ENCODE results near the gene APOA4. TPM values are rescaled to one million over a fixed set of nuclear protein-coding genes. Genes with fewer than 3 reads are reported as not detected.

Gene APOA4
- total and polyA plus RNA-seq, 2 donors (not counting 1 experiment from before 2014, with no cell fraction given): not detected

DNA sequence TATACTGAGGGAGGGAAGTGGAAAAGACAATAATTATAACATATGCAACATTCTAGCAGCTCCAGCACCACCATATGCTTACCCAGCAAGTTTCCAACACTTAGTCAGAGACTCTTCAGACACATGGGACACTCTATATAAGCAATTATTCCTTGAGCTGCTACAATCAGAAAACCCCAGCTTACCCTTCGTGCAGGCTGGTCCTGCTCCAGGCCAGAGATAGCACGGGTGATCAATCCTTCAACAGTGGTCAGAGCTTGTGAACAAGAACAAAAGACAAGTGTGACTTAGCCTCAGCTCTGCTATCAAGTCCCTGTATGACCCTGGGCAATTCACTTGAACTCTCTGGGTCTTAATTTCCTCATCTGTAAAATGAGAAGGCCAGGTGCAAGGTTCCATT lies 36.8 kb downstream of the APOA4 start:
- Histone ChIP-seq H3K9ac (ENCODE audit: low read length) (no peak overlapping the region), H3K4me1 (ENCODE audit: control insufficient read depth in 2 of 2, insufficient read depth in 2 of 2, low read length in 2 of 2) (peaks cover 21 to 26% of the 10 kb centered on the region in 2 donors), H3K4me3 (ENCODE audit: control extremely low read depth in 1 of 5, extremely low read depth in 1 of 5, insufficient read depth in 1 of 5, low read depth in 2 of 5, low read length in 4 of 5) (no peak overlapping the region), H3K27ac (ENCODE audit: low read length in 2 of 2) (no peak overlapping the region), H3K36me3 (replicated peaks in 1 of 2; ENCODE audit: control extremely low read depth in 1 of 2, control insufficient read depth in 1 of 2, extremely low read depth in 1 of 2, insufficient read depth in 2 of 2, low read length in 1 of 2) (peaks cover 6 to 52% of the 10 kb centered on the region in 2 experiments), H2AFZ (ENCODE audit: insufficient read depth, low read depth, low read length, poor library complexity, severe bottlenecking) (no peak overlapping the region), H3K9me3 (ENCODE audit: control extremely low read depth in 1 of 3, control insufficient read depth in 2 of 3, insufficient read depth in 1 of 3, low read length in 2 of 3) (no peaks in the 10 kb centered on the region), H3K27me3 (replicated peaks in 1 of 4; ENCODE audit: control extremely low read depth in 1 of 4, control insufficient read depth in 3 of 4, insufficient read depth in 4 of 4, low read length in 3 of 4) (peaks cover 0 to 10% (median 0%) of the 10 kb centered on the region in 4 experiments), H3K4me2 (replicated peaks; ENCODE audit: low read depth, low read length, poor library complexity, severe bottlenecking) (peak overlapping the region; percentile 91), H4K20me1 (ENCODE audit: control insufficient read depth, insufficient read depth, low read length, poor library complexity, severe bottlenecking) (peaks cover 5% of the 10 kb centered on the region), H3K79me2 (ENCODE audit: control insufficient read depth, insufficient read depth, low read length) (peaks cover 34% of the 10 kb centered on the region)
- Mint-ChIP-seq H3K27me3 (peaks cover 7% of the 10 kb centered on the region), H3K27ac (peak overlapping the region; percentile 98), H3K4me3 (peak overlapping the region; percentile 98), H3K4me1 (peaks cover 37% of the 10 kb centered on the region), H3K9me3 (ENCODE audit: insufficient read depth) (no peaks in the 10 kb centered on the region)
- 83% methylated on average over 2 of the region's 2 CpGs for WGBS (ENCODE audit: insufficient coverage)
- intact Hi-C loops (cut with micrococcal nuclease): loop anchor here (5.0 kb wide), 1 partner anchor 541 kb away; the partner anchor contains the start of gene CEP164
- ChIA-PET CTCF (interaction anchor here (1.2 to 2.3 kb wide), 2 partner anchors 9 to 441 kb away, joined by 4 to 10 read pairs; no protein-coding TSS in a partner anchor), POLR2A (interaction anchor here (0.8 to 2.3 kb wide), 2 partner anchors 14 to 358 kb away, joined by 3 to 11 read pairs; partner anchors contain the start of genes BUD13 and PAFAH1B2)
- no peak for DNase-seq
- TF ChIP-seq, protein P1, sequence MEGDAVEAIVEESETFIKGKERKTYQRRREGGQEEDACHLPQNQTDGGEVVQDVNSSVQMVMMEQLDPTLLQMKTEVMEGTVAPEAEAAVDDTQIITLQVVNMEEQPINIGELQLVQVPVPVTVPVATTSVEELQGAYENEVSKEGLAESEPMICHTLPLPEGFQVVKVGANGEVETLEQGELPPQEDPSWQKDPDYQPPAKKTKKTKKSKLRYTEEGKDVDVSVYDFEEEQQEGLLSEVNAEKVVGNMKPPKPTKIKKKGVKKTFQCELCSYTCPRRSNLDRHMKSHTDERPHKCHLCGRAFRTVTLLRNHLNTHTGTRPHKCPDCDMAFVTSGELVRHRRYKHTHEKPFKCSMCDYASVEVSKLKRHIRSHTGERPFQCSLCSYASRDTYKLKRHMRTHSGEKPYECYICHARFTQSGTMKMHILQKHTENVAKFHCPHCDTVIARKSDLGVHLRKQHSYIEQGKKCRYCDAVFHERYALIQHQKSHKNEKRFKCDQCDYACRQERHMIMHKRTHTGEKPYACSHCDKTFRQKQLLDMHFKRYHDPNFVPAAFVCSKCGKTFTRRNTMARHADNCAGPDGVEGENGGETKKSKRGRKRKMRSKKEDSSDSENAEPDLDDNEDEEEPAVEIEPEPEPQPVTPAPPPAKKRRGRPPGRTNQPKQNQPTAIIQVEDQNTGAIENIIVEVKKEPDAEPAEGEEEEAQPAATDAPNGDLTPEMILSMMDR (IDR thresholded peaks at IDR 0.05): no peak
- TF ChIP-seq EZH2 (IDR thresholded peaks at IDR 0.05; ENCODE audit: borderline replicate concordance, insufficient read depth, low read depth, low read length, poor library complexity, severe bottlenecking): no peak
- no peak for ATAC-seq (ENCODE audit: low read depth)

DNA sequence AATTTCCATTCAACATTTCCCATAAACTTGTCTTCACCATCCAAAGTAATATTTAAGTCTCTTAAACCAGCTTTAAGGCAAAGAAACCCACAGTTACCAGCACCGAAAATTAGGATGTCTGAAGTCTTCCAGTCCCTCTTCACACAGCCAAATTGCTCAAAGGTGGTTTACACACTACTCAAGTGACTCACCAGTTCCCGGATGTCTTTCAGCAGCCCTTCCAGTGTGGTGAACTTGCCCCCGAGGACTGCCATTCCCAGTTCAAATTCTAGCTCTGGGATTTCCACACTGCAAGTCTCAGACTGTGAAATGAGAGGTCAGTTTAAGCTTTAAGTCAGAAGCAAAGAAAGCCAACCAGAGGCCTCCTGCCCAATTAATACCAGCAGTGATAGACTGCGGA lies 40.4 kb downstream of the APOA4 start:
- no peak overlapping the region for H3K27ac Mint-ChIP-seq
- intact Hi-C loops (cut with micrococcal nuclease): no loop called here
- Histone ChIP-seq H3K79me2 (ENCODE audit: control insufficient read depth, insufficient read depth, low read length) (peaks cover 26% of the 10 kb centered on the region), H2AFZ (ENCODE audit: insufficient read depth, low read depth, low read length, poor library complexity, severe bottlenecking) (no peak overlapping the region), H3K9me3 (ENCODE audit: control extremely low read depth in 1 of 3, control insufficient read depth in 2 of 3, insufficient read depth in 1 of 3, low read length in 2 of 3) (no peaks in the 10 kb centered on the region), H3K4me1 (ENCODE audit: control insufficient read depth in 2 of 2, insufficient read depth in 2 of 2, low read length in 2 of 2) (peaks cover 11 to 13% of the 10 kb centered on the region in 2 donors), H3K36me3 (replicated peaks in 1 of 2; ENCODE audit: control extremely low read depth in 1 of 2, control insufficient read depth in 1 of 2, extremely low read depth in 1 of 2, insufficient read depth in 2 of 2, low read length in 1 of 2) (peaks cover 8 to 87% of the 10 kb centered on the region in 2 experiments), H3K27ac (ENCODE audit: low read length in 2 of 2) (no peak overlapping the region), H3K9ac (ENCODE audit: low read length) (no peak overlapping the region), H3K4me3 (ENCODE audit: control extremely low read depth in 1 of 5, extremely low read depth in 1 of 5, insufficient read depth in 1 of 5, low read depth in 2 of 5, low read length in 4 of 5) (no peak overlapping the region), H3K4me2 (replicated peaks; ENCODE audit: low read depth, low read length, poor library complexity, severe bottlenecking) (no peak overlapping the region), H4K20me1 (ENCODE audit: control insufficient read depth, insufficient read depth, low read length, poor library complexity, severe bottlenecking) (peaks cover 5% of the 10 kb centered on the region), H3K27me3 (replicated peaks in 1 of 4; ENCODE audit: control extremely low read depth in 1 of 4, control insufficient read depth in 3 of 4, insufficient read depth in 4 of 4, low read length in 3 of 4) (no peaks in the 10 kb centered on the region)
- no peaks in the 10 kb centered on the region for H3K27me3 Mint-ChIP-seq
- H3K4me1 Mint-ChIP-seq: peaks cover 21% of the 10 kb centered on the region
- ChIA-PET CTCF (interaction anchor here (1.6 kb wide), 1 partner anchor 10 kb away, joined by 3 read pairs; no protein-coding TSS in a partner anchor), POLR2A (no interaction called here)
- ATAC-seq (ENCODE audit: low read depth): no peak
- TF ChIP-seq, protein P1 (IDR thresholded peaks at IDR 0.05): no peak
- no peak for TF ChIP-seq EZH2 (IDR thresholded peaks at IDR 0.05; ENCODE audit: borderline replicate concordance, insufficient read depth, low read depth, low read length, poor library complexity, severe bottlenecking)
- no peak overlapping the region for H3K4me3 Mint-ChIP-seq
- WGBS (ENCODE audit: insufficient coverage): 75% methylated on average over 3 of the region's 4 CpGs
- H3K9me3 Mint-ChIP-seq (ENCODE audit: insufficient read depth): no peaks in the 10 kb centered on the region
- DNase-seq: no peak
